Skeletal muscle satellite cell (primary cell): ENCODE results near the gene DHCR24. TPM values are rescaled to one million over a fixed set of nuclear protein-coding genes. Genes with fewer than 3 reads are reported as not detected.
"Not testable (repeated sequence)": the region's sequence is repeated elsewhere in the genome, so short reads cannot be mapped to it uniquely, and the experiment has no call there.

ENCODE experiments used
- H3K27me3 ChIP-seq: 2 replicates; pipeline ENCODE4 v1.7.0; 2013; ENCODE audit warnings: low read length; ENCODE audit not compliant: control insufficient read depth, insufficient read depth
- H3K36me3 ChIP-seq: 2 replicates; pipeline ENCODE4 v1.7.0; 2013; ENCODE audit warnings: mild to moderate bottlenecking, control low read depth, low read length; ENCODE audit not compliant: insufficient read depth
- H3K4me1 ChIP-seq: 2 replicates; pipeline ENCODE4 v1.7.0; 2013; ENCODE audit warnings: low read length; ENCODE audit not compliant: control insufficient read depth, insufficient read depth
- H3K4me2 ChIP-seq: 2 replicates; pipeline ENCODE4 v1.7.0; 2013; ENCODE audit warnings: mild to moderate bottlenecking, low read length
- H3K4me3 ChIP-seq: 2 replicates; pipeline ENCODE4 v1.7.0; 2013; ENCODE audit warnings: low read length
- H3K9ac ChIP-seq: 2 replicates; pipeline ENCODE4 v1.7.0; 2013; ENCODE audit warnings: mild to moderate bottlenecking, low read depth, low read length, moderate library complexity
- H3K9me3 ChIP-seq: replicated peaks from 2 replicates; pipeline ENCODE4 v1.7.0; 2013; ENCODE audit warnings: mild to moderate bottlenecking, control low read depth, low read length
- total RNA-seq: library from RNA; depleted of rRNA; stranded (reverse); fragments of >200 nt; gene quantifications from 2 replicates; pipeline ENCODE4 v1.2.3, GENCODE V29; 2012; rRNA removed

Gene DHCR24
- 86.9 and 190 TPM in 2 replicates for total RNA-seq

- no peaks in the 10 kb centered on the region for H3K9me3 ChIP-seq
- peak within 1 kb of the TSS; percentile 86 for H3K9ac ChIP-seq
- H3K4me1 ChIP-seq, result peaks cover 49% of the 10 kb centered on the region
- peak within 1 kb of the TSS; percentile 99 for H3K4me3 ChIP-seq
- H3K4me2 ChIP-seq, result peak within 1 kb of the TSS; percentile 98
- H3K27me3 ChIP-seq, result no peaks in the 10 kb centered on the region
- peaks cover 23% of the 10 kb centered on the region for H3K36me3 ChIP-seq
Measured at GRCh38 chr1:54886724-54887664, at the start of gene DHCR24. Gene DHCR24, minus strand, starts transcription at chr1:54887195. Its CDS starts 76 bp downstream, at chr1:54887119.

GRCh38 chr1:54936791-54937190 is 49.8 kb upstream of the DHCR24 start:
- peaks cover 30% of the 10 kb centered on the region for H3K4me1 ChIP-seq
- H3K9ac ChIP-seq, result no peak overlapping the region
- H3K27me3 ChIP-seq, result no peaks in the 10 kb centered on the region
- H3K4me2 ChIP-seq, result no peak overlapping the region
- H3K4me3 ChIP-seq, result no peak overlapping the region
- H3K9me3 ChIP-seq, result no peaks in the 10 kb centered on the region
- H3K36me3 ChIP-seq, result no peaks in the 10 kb centered on the region

- Histone ChIP-seq H3K9me3 (no peaks in the 10 kb centered on the region), H3K4me1 (peaks cover 24% of the 10 kb centered on the region), H3K4me3 (no peak overlapping the region), H3K27me3 (no peaks in the 10 kb centered on the region), H3K36me3 (no peaks in the 10 kb centered on the region), H3K4me2 (peak overlapping the region; percentile 48), H3K9ac (peak overlapping the region; percentile 51)
Measured at GRCh38 chr1:54934869-54935268, 47.9 kb upstream of the DHCR24 start.

- not testable (repeated sequence) for H3K4me3 ChIP-seq, H3K36me3 ChIP-seq, H3K4me2 ChIP-seq, H3K9me3 ChIP-seq, H3K27me3 ChIP-seq
- peaks cover 21% of the 10 kb centered on the region for H3K4me1 ChIP-seq
- peak overlapping the region; percentile 51 for H3K9ac ChIP-seq
Measured at GRCh38 chr1:54934081-54934480, 47.1 kb upstream of the DHCR24 start.

GRCh38 chr1:54931275-54931840 is 44.4 kb upstream of the DHCR24 start:
- Histone ChIP-seq H3K9me3 (no peaks in the 10 kb centered on the region), H3K27me3 (no peaks in the 10 kb centered on the region), H3K4me2 (no peak overlapping the region), H3K9ac (no peak overlapping the region), H3K36me3 (no peaks in the 10 kb centered on the region), H3K4me1 (peaks cover 21% of the 10 kb centered on the region), H3K4me3 (no peak overlapping the region)

- peaks cover 16% of the 10 kb centered on the region for H3K4me1 ChIP-seq
- no peak overlapping the region for H3K9ac ChIP-seq
- H3K4me2 ChIP-seq, result no peak overlapping the region
- no peaks in the 10 kb centered on the region for H3K27me3 ChIP-seq
- no peak overlapping the region for H3K4me3 ChIP-seq
- no peaks in the 10 kb centered on the region for H3K9me3 ChIP-seq
- no peaks in the 10 kb centered on the region for H3K36me3 ChIP-seq
Measured at GRCh38 chr1:54929700-54930099, 42.7 kb upstream of the DHCR24 start.

- H3K4me1 ChIP-seq, result peaks cover 10% of the 10 kb centered on the region
- H3K9ac ChIP-seq, result no peak overlapping the region
- no peaks in the 10 kb centered on the region for H3K27me3 ChIP-seq
- H3K4me2 ChIP-seq, result no peak overlapping the region
- no peaks in the 10 kb centered on the region for H3K9me3 ChIP-seq
- no peaks in the 10 kb centered on the region for H3K36me3 ChIP-seq
- no peak overlapping the region for H3K4me3 ChIP-seq
Measured at GRCh38 chr1:54928327-54928726, 41.3 kb upstream of the DHCR24 start.

- H3K9me3 ChIP-seq, result no peaks in the 10 kb centered on the region
- H3K4me2 ChIP-seq, result no peak overlapping the region
- H3K9ac ChIP-seq, result no peak overlapping the region
- no peaks in the 10 kb centered on the region for H3K27me3 ChIP-seq
- peaks cover 13% of the 10 kb centered on the region for H3K4me1 ChIP-seq
- no peaks in the 10 kb centered on the region for H3K36me3 ChIP-seq
- no peak overlapping the region for H3K4me3 ChIP-seq
Measured at GRCh38 chr1:54927472-54928240, 40.7 kb upstream of the DHCR24 start.

- Histone ChIP-seq H3K27me3 (no peaks in the 10 kb centered on the region), H3K36me3 (no peaks in the 10 kb centered on the region), H3K4me3 (no peak overlapping the region), H3K4me2 (no peak overlapping the region), H3K4me1 (peaks cover 13% of the 10 kb centered on the region), H3K9me3 (no peaks in the 10 kb centered on the region), H3K9ac (no peak overlapping the region)
Measured at GRCh38 chr1:54926970-54927369, 40.0 kb upstream of the DHCR24 start.

- Histone ChIP-seq H3K4me2 (no peak overlapping the region), H3K36me3 (no peaks in the 10 kb centered on the region), H3K9ac (no peak overlapping the region), H3K4me1 (peaks cover 13% of the 10 kb centered on the region), H3K4me3 (no peak overlapping the region), H3K27me3 (no peaks in the 10 kb centered on the region), H3K9me3 (no peaks in the 10 kb centered on the region)
Measured at GRCh38 chr1:54922921-54923421, 36.0 kb upstream of the DHCR24 start.

- no peak overlapping the region for H3K4me3 ChIP-seq
- H3K4me2 ChIP-seq, result no peak overlapping the region
- no peak overlapping the region for H3K9ac ChIP-seq
- peaks cover 9% of the 10 kb centered on the region for H3K4me1 ChIP-seq
- H3K9me3 ChIP-seq, result no peaks in the 10 kb centered on the region
- H3K27me3 ChIP-seq, result no peaks in the 10 kb centered on the region
- H3K36me3 ChIP-seq, result no peaks in the 10 kb centered on the region
Measured at GRCh38 chr1:54922040-54922761, 35.2 kb upstream of the DHCR24 start.
